ENCODE measurements around the gene ITPRID1.

The ITPRID1 gene

DNA sequence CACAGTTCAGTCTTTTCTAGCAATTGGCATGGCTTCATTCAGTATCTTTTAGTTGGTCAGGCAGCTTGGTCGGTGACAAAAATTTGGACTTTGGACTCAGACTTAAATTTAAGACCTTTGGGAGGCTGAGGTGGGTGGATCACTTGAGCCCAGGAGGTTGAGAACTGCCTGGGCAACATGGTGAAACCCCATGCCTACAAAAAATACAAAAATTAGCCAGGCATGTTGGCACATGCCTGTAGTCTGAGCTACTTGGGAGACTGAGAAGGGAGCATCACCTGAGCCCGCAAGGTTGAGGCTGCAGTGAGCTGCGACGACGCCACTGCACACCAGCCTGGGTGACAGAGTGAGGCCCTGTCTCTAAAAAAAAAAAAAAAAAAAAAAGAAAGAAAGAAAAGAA lies 19.5 kb upstream of the ITPRID1 start:
- TF ChIP-seq ZFP3 (CRISPR knock-in tag; IDR thresholded peaks at IDR 0.05) (no peak), TCF4 (CRISPR knock-in tag; IDR thresholded peaks at IDR 0.05; ENCODE audit: borderline replicate concordance) (no peak), GLIS3 (CRISPR knock-in tag; IDR thresholded peaks at IDR 0.05) (no peak), ZNF8 (CRISPR knock-in tag; IDR thresholded peaks at IDR 0.05) (no peak), BACH2 (CRISPR knock-in tag; IDR thresholded peaks at IDR 0.05; ENCODE audit: borderline replicate concordance) (no peak), ZNF70 (CRISPR knock-in tag; IDR thresholded peaks at IDR 0.05) (no peak), RARB (CRISPR knock-in tag; IDR thresholded peaks at IDR 0.05) (no peak), ZC3H10 (CRISPR knock-in tag; IDR thresholded peaks at IDR 0.05) (no peak), ARNTL (CRISPR knock-in tag; IDR thresholded peaks at IDR 0.05; ENCODE audit: borderline replicate concordance, low read depth) (no peak), TOX (CRISPR knock-in tag; IDR thresholded peaks at IDR 0.05; ENCODE audit: borderline replicate concordance) (no peak), ISL1 (CRISPR knock-in tag; IDR thresholded peaks at IDR 0.05) (no peak), CSDC2 (CRISPR knock-in tag; IDR thresholded peaks at IDR 0.05) (no peak), ZFP30 (CRISPR knock-in tag; IDR thresholded peaks at IDR 0.05) (no peak), PPARA (CRISPR knock-in tag; IDR thresholded peaks at IDR 0.05; ENCODE audit: borderline replicate concordance) (no peak)
- TF ChIP-seq, protein P1, sequence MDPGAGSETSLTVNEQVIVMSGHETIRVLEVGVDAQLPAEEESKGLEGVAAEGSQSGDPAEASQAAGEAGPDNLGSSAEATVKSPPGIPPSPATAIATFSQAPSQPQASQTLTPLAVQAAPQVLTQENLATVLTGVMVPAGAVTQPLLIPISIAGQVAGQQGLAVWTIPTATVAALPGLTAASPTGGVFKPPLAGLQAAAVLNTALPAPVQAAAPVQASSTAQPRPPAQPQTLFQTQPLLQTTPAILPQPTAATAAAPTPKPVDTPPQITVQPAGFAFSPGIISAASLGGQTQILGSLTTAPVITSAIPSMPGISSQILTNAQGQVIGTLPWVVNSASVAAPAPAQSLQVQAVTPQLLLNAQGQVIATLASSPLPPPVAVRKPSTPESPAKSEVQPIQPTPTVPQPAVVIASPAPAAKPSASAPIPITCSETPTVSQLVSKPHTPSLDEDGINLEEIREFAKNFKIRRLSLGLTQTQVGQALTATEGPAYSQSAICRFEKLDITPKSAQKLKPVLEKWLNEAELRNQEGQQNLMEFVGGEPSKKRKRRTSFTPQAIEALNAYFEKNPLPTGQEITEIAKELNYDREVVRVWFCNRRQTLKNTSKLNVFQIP (CRISPR knock-in tag; IDR thresholded peaks at IDR 0.05; ENCODE audit: borderline replicate concordance, low read depth), result no peak
- TF ChIP-seq, protein P2, sequence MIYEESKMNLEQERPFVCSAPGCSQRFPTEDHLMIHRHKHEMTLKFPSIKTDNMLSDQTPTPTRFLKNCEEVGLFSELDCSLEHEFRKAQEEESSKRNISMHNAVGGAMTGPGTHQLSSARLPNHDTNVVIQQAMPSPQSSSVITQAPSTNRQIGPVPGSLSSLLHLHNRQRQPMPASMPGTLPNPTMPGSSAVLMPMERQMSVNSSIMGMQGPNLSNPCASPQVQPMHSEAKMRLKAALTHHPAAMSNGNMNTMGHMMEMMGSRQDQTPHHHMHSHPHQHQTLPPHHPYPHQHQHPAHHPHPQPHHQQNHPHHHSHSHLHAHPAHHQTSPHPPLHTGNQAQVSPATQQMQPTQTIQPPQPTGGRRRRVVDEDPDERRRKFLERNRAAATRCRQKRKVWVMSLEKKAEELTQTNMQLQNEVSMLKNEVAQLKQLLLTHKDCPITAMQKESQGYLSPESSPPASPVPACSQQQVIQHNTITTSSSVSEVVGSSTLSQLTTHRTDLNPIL (CRISPR knock-in tag; IDR thresholded peaks at IDR 0.05; ENCODE audit: low read depth), result no peak
- TF ChIP-seq, protein P3, sequence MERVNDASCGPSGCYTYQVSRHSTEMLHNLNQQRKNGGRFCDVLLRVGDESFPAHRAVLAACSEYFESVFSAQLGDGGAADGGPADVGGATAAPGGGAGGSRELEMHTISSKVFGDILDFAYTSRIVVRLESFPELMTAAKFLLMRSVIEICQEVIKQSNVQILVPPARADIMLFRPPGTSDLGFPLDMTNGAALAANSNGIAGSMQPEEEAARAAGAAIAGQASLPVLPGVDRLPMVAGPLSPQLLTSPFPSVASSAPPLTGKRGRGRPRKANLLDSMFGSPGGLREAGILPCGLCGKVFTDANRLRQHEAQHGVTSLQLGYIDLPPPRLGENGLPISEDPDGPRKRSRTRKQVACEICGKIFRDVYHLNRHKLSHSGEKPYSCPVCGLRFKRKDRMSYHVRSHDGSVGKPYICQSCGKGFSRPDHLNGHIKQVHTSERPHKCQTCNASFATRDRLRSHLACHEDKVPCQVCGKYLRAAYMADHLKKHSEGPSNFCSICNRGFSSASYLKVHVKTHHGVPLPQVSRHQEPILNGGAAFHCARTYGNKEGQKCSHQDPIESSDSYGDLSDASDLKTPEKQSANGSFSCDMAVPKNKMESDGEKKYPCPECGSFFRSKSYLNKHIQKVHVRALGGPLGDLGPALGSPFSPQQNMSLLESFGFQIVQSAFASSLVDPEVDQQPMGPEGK (CRISPR knock-in tag; IDR thresholded peaks at IDR 0.05; ENCODE audit: borderline replicate concordance), result no peak
- TF ChIP-seq, protein P4, sequence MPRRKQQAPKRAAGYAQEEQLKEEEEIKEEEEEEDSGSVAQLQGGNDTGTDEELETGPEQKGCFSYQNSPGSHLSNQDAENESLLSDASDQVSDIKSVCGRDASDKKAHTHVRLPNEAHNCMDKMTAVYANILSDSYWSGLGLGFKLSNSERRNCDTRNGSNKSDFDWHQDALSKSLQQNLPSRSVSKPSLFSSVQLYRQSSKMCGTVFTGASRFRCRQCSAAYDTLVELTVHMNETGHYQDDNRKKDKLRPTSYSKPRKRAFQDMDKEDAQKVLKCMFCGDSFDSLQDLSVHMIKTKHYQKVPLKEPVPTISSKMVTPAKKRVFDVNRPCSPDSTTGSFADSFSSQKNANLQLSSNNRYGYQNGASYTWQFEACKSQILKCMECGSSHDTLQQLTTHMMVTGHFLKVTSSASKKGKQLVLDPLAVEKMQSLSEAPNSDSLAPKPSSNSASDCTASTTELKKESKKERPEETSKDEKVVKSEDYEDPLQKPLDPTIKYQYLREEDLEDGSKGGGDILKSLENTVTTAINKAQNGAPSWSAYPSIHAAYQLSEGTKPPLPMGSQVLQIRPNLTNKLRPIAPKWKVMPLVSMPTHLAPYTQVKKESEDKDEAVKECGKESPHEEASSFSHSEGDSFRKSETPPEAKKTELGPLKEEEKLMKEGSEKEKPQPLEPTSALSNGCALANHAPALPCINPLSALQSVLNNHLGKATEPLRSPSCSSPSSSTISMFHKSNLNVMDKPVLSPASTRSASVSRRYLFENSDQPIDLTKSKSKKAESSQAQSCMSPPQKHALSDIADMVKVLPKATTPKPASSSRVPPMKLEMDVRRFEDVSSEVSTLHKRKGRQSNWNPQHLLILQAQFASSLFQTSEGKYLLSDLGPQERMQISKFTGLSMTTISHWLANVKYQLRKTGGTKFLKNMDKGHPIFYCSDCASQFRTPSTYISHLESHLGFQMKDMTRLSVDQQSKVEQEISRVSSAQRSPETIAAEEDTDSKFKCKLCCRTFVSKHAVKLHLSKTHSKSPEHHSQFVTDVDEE (CRISPR knock-in tag; IDR thresholded peaks at IDR 0.05), result no peak
- no peak for ATAC-seq

DNA sequence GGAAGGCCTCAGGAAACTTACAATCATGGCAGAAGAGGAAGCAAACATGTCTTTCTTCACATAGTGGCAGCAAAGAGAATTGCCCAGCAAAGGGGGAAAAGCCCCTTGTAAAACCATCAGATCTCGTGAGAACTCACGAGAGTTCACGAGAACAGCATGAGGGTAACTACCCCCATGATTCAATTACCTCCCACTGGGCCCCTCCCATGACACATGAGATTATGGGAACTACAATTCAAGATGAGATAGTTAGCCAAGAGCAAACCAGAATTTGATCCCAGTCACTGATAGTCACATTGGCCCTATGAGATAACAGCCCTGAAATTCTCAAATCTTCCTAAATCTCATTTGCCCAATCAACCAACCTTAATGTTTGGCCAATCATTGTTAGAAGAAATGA lies 18.2 kb upstream of the ITPRID1 start:
- ATAC-seq, result no peak
- TF ChIP-seq, protein P3 (CRISPR knock-in tag; IDR thresholded peaks at IDR 0.05; ENCODE audit: borderline replicate concordance), result no peak
- no peak for TF ChIP-seq BACH2 (CRISPR knock-in tag; IDR thresholded peaks at IDR 0.05; ENCODE audit: borderline replicate concordance)
- no peak for TF ChIP-seq ZC3H10 (CRISPR knock-in tag; IDR thresholded peaks at IDR 0.05)
- no peak for TF ChIP-seq OSR1 (CRISPR knock-in tag; IDR thresholded peaks at IDR 0.05)
- TF ChIP-seq, protein P5, sequence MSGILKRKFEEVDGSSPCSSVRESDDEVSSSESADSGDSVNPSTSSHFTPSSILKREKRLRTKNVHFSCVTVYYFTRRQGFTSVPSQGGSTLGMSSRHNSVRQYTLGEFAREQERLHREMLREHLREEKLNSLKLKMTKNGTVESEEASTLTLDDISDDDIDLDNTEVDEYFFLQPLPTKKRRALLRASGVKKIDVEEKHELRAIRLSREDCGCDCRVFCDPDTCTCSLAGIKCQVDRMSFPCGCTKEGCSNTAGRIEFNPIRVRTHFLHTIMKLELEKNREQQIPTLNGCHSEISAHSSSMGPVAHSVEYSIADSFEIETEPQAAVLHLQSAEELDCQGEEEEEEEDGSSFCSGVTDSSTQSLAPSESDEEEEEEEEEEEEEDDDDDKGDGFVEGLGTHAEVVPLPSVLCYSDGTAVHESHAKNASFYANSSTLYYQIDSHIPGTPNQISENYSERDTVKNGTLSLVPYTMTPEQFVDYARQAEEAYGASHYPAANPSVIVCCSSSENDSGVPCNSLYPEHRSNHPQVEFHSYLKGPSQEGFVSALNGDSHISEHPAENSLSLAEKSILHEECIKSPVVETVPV (CRISPR knock-in tag; IDR thresholded peaks at IDR 0.05), result no peak
- TF ChIP-seq, protein P1 (CRISPR knock-in tag; IDR thresholded peaks at IDR 0.05; ENCODE audit: borderline replicate concordance, low read depth), result no peak
- TF ChIP-seq RARB (CRISPR knock-in tag; IDR thresholded peaks at IDR 0.05), result no peak
- TF ChIP-seq ARNTL (CRISPR knock-in tag; IDR thresholded peaks at IDR 0.05; ENCODE audit: borderline replicate concordance, low read depth), result no peak
- no peak for TF ChIP-seq ISL1 (CRISPR knock-in tag; IDR thresholded peaks at IDR 0.05)
- TF ChIP-seq GLIS3 (CRISPR knock-in tag; IDR thresholded peaks at IDR 0.05), result no peak
- TF ChIP-seq, protein P4 (CRISPR knock-in tag; IDR thresholded peaks at IDR 0.05), result no peak
- no peak for TF ChIP-seq ZNF70 (CRISPR knock-in tag; IDR thresholded peaks at IDR 0.05)
- no peak for TF ChIP-seq ESRRG (CRISPR knock-in tag; IDR thresholded peaks at IDR 0.05)
- TF ChIP-seq ZNF565 (CRISPR knock-in tag; conservative IDR thresholded peaks at IDR 0.05; ENCODE audit: low read depth), result no peak
